Epidermal melanocyte (primary cell): Measurements from ENCODE around the gene WWOX.

Experiments
- DNase-seq: peaks from one replicate; pipeline ENCODE4 v3.0.0; 2011; ENCODE audit warnings: low spot score; ENCODE audit not compliant: insufficient read length

Gene WWOX

GRCh38 chr16:78142788-78143187 lies 43.3 kb downstream of the WWOX start:
- no peak for DNase-seq

GRCh38 chr16:78146807-78147206 lies 47.4 kb downstream of the WWOX start:
- no peak for DNase-seq

GRCh38 chr16:78147911-78148401 lies 48.5 kb downstream of the WWOX start:
- no peak for DNase-seq

GRCh38 chr16:78150233-78150632 lies 50.8 kb downstream of the WWOX start:
- no peak for DNase-seq

- no peak for DNase-seq
Measured at GRCh38 chr16:78154729-78155461, 55.4 kb downstream of the WWOX start.

GRCh38 chr16:78155791-78156345 lies 56.4 kb downstream of the WWOX start:
- no peak for DNase-seq

GRCh38 chr16:78161023-78161729 lies 61.7 kb downstream of the WWOX start:
- DNase-seq, result no peak

- DNase-seq, result no peak
Measured at GRCh38 chr16:78163772-78164670, 64.6 kb downstream of the WWOX start.

GRCh38 chr16:78170494-78170933 lies 71.1 kb downstream of the WWOX start:
- no peak for DNase-seq

- DNase-seq, result no peak
Measured at GRCh38 chr16:78175287-78175686, 75.8 kb downstream of the WWOX start.

- DNase-seq, result no peak
Measured at GRCh38 chr16:78176435-78176834, 77.0 kb downstream of the WWOX start.

GRCh38 chr16:78177218-78177617 lies 77.8 kb downstream of the WWOX start:
- DNase-seq, result no peak

- no peak for DNase-seq
Measured at GRCh38 chr16:78177987-78178386, 78.5 kb downstream of the WWOX start.

GRCh38 chr16:78179666-78180065 lies 80.2 kb downstream of the WWOX start:
- no peak for DNase-seq

- no peak for DNase-seq
Measured at GRCh38 chr16:78180349-78180748, 80.9 kb downstream of the WWOX start.

- no peak for DNase-seq
Measured at GRCh38 chr16:78183437-78184237, 84.2 kb downstream of the WWOX start.

GRCh38 chr16:78184238-78185183 lies 85.1 kb downstream of the WWOX start:
- no peak for DNase-seq

GRCh38 chr16:78189121-78189520 lies 89.7 kb downstream of the WWOX start:
- DNase-seq, result no peak

GRCh38 chr16:78192734-78193488 lies 93.5 kb downstream of the WWOX start:
- no peak for DNase-seq
